PC-9 (cell line): ENCODE data around the gene CHI3L1. TPM values are rescaled to one million over a fixed set of nuclear protein-coding genes. Genes with fewer than 3 reads are reported as not detected.

Experiments used
- BruUV-seq: library from RNA; stranded (reverse); fragments of 400-500 nt; replicated peaks from 2 replicates; lab custom pipeline; 2021; lab: Mats Ljungman, UMichigan
- CTCF ChIA-PET: fragments of 300-600 bp; sonication (Branson Sonifier 250); formaldehyde crosslinking; loops from one replicate; lab custom pipeline; 2022; ENCODE audit warnings: antibody characterized with exemption; lab: Charles Lee
- POLR2A ChIA-PET: fragments of 300-600 bp; sonication (Branson Sonifier 250); formaldehyde crosslinking; loops from one replicate; lab custom pipeline; 2022; ENCODE audit warnings: antibody characterized with exemption; ENCODE audit not compliant: unreplicated experiment; lab: Charles Lee
- DNase-seq, 2 experiments: peaks; one replicate each; pipeline versions ENCODE4 v3.0.0 to v3.0.0-alpha.2; 2015 to 2022; ENCODE audit warnings: mixed read lengths in 1 of 2
- H2AFZ ChIP-seq: fragments of 200-600 bp; sonication (generic); 2 replicates; pipeline ENCODE4 v1.8.1; 2017; ENCODE audit warnings: antibody characterized with exemption
- H3F3A ChIP-seq: fragments of 200-600 bp; sonication (generic); 2 replicates; pipeline ENCODE4 v1.8.1; 2017; ENCODE audit warnings: antibody characterized with exemption, mild to moderate bottlenecking, low read depth; ENCODE audit not compliant: insufficient read depth
- H3K27ac ChIP-seq: fragments of 200-600 bp; sonication (generic); 2 replicates; pipeline ENCODE4 v1.6.1; 2016; ENCODE audit warnings: mixed run types
- H3K27me3 ChIP-seq: fragments of 200-600 bp; sonication (generic); 2 replicates; pipeline ENCODE4 v1.6.1; 2016; ENCODE audit warnings: low read depth, mixed run types; ENCODE audit not compliant: insufficient read depth
- H3K36me3 ChIP-seq: fragments of 200-600 bp; sonication (generic); 2 replicates; pipeline ENCODE4 v1.6.1; 2016; ENCODE audit warnings: low read depth, mixed run types
- H3K4me1 ChIP-seq: fragments of 200-600 bp; sonication (generic); replicated peaks from 2 replicates; pipeline ENCODE4 v1.6.1; 2016; ENCODE audit warnings: mixed run types; ENCODE audit not compliant: insufficient read depth
- H3K4me2 ChIP-seq: fragments of 200-600 bp; sonication (generic); 2 replicates; pipeline ENCODE4 v1.6.1; 2017; ENCODE audit warnings: mixed run types
- H3K4me3 ChIP-seq: fragments of 200-600 bp; sonication (generic); 2 replicates; pipeline ENCODE4 v1.6.1; 2016; ENCODE audit warnings: mixed run types
- H3K79me2 ChIP-seq: fragments of 200-600 bp; sonication (generic); 2 replicates; pipeline ENCODE4 v1.6.1; 2017; ENCODE audit warnings: low read depth, mixed run types
- H3K9me2 ChIP-seq: fragments of 200-600 bp; sonication (generic); 2 replicates; pipeline ENCODE4 v1.8.1; 2017; ENCODE audit warnings: mild to moderate bottlenecking; ENCODE audit not compliant: insufficient read depth
- H3K9me3 ChIP-seq: fragments of 200-600 bp; sonication (generic); 2 replicates; pipeline ENCODE4 v1.8.1; 2016; ENCODE audit warnings: low read depth; ENCODE audit not compliant: insufficient read depth
- H4K20me1 ChIP-seq: fragments of 200-600 bp; sonication (generic); 2 replicates; pipeline ENCODE4 v1.8.1; 2017; ENCODE audit not compliant: insufficient read depth
- CTCF ChIP-seq: fragments of 200-600 bp; sonication (generic); conservative IDR thresholded peaks from 2 replicates; pipeline ENCODE4 v1.6.1; 2017; ENCODE audit warnings: mixed run types, antibody characterized with exemption, mild to moderate bottlenecking, moderate library complexity
- EZH2 ChIP-seq: fragments of 200-600 bp; sonication (generic); IDR thresholded peaks from 2 replicates; pipeline ENCODE4 v1.8.0; 2017; ENCODE audit warnings: antibody characterized with exemption, low read depth
- intact Hi-C: fragments of 100-400 bp; cut with micrococcal nuclease; formaldehyde crosslinking; loops from one replicate; pipeline ENCODE4 v1.10.0; 2022; ENCODE audit not compliant: unreplicated experiment
- total RNA-seq: library from RNA; stranded (reverse); gene quantifications from 2 replicates; pipeline ENCODE4 v1.2.3, GENCODE V29; 2021

Gene CHI3L1
- total RNA-seq, 1 experiment from 2014 or later: not detected

GRCh38 chr1:203200916-203201315, 14.4 kb upstream of the CHI3L1 start:
- Histone ChIP-seq H3K36me3 (no peaks in the 10 kb centered on the region), H3K27ac (no peak overlapping the region)
- POLR2A ChIA-PET: interaction anchor here (0.6 kb wide), 1 partner anchor 59 kb away, joined by 4 read pairs; no protein-coding TSS in a partner anchor

GRCh38 chr1:203199816-203200571, 13.5 kb upstream of the CHI3L1 start:
- Histone ChIP-seq H4K20me1 (no peaks in the 10 kb centered on the region), H3K36me3 (no peaks in the 10 kb centered on the region), H3K9me3 (no peaks in the 10 kb centered on the region), H2AFZ (no peak overlapping the region), H3K4me1 (0 out of 2 replicates have a peak, but pooled peaks cover 3% of the 10 kb centered on the region), H3K27me3 (no peaks in the 10 kb centered on the region), H3F3A (no peaks in the 10 kb centered on the region), H3K4me2 (no peak overlapping the region), H3K4me3 (no peak overlapping the region), H3K27ac (no peak overlapping the region), H3K79me2 (no peaks in the 10 kb centered on the region), H3K9me2 (no peaks in the 10 kb centered on the region)
- ChIA-PET POLR2A (interaction anchor here (0.7 kb wide), 1 partner anchor 339 kb away, joined by 3 read pairs; no protein-coding TSS in a partner anchor), CTCF (interaction anchor here (0.6 kb wide), 2 partner anchors 20 to 136 kb away, joined by 3 to 4 read pairs; no protein-coding TSS in a partner anchor)
- no TSS peak for BruUV-seq
- no peak for DNase-seq
- TF ChIP-seq EZH2: no peak
- TF ChIP-seq CTCF: no peak
- intact Hi-C loops: no loop called here

More at GRCh38 chr1:203200916-203201315, 14.4 kb upstream of the CHI3L1 start:
- no peaks in the 10 kb centered on the region for H3K27me3 ChIP-seq
- no peaks in the 10 kb centered on the region for H3K79me2 ChIP-seq
- CTCF ChIA-PET: interaction anchor here (0.6 kb wide), 1 partner anchor 21 kb away, joined by 4 read pairs; no protein-coding TSS in a partner anchor
- H3F3A ChIP-seq: no peaks in the 10 kb centered on the region
- H3K4me2 ChIP-seq: no peak overlapping the region
- H3K4me1 ChIP-seq: 0 out of 2 replicates have a peak, but pooled peaks cover 3% of the 10 kb centered on the region
- no peaks in the 10 kb centered on the region for H4K20me1 ChIP-seq
- no TSS peak for BruUV-seq
- H3K4me3 ChIP-seq: no peak overlapping the region
- intact Hi-C loops: no loop called here
- no peak for DNase-seq
- no peaks in the 10 kb centered on the region for H3K9me3 ChIP-seq
- no peak overlapping the region for H2AFZ ChIP-seq
- no peak for TF ChIP-seq CTCF
- no peaks in the 10 kb centered on the region for H3K9me2 ChIP-seq

GRCh38 chr1:203199481-203199815, 12.9 kb upstream of the CHI3L1 start:
- no TSS peak for BruUV-seq
- Histone ChIP-seq H3K4me1 (0 out of 2 replicates have a peak, but pooled peaks cover 3% of the 10 kb centered on the region), H3K9me2 (no peaks in the 10 kb centered on the region), H3K27me3 (no peaks in the 10 kb centered on the region), H3K36me3 (no peaks in the 10 kb centered on the region), H3K4me2 (no peak overlapping the region), H2AFZ (no peak overlapping the region), H4K20me1 (no peaks in the 10 kb centered on the region), H3K4me3 (no peak overlapping the region), H3K9me3 (no peaks in the 10 kb centered on the region), H3K27ac (no peak overlapping the region), H3K79me2 (no peaks in the 10 kb centered on the region), H3F3A (no peaks in the 10 kb centered on the region)
- DNase-seq: no peak
- CTCF ChIA-PET: interaction anchor here (0.6 kb wide), 1 partner anchor 136 kb away, joined by 3 read pairs; no protein-coding TSS in a partner anchor
- intact Hi-C loops: no loop called here
- POLR2A ChIA-PET: no interaction called here
- TF ChIP-seq CTCF (no peak), EZH2 (no peak)
